Measurements from ENCODE around the gene ERP29. TPM values are rescaled to one million over a fixed set of nuclear protein-coding genes. Genes with fewer than 3 reads are reported as not detected.

Gene ERP29
- total RNA-seq, 4 donors from 2014 or later = 12.9 to 36.5 (median 29.7) TPM

DNA sequence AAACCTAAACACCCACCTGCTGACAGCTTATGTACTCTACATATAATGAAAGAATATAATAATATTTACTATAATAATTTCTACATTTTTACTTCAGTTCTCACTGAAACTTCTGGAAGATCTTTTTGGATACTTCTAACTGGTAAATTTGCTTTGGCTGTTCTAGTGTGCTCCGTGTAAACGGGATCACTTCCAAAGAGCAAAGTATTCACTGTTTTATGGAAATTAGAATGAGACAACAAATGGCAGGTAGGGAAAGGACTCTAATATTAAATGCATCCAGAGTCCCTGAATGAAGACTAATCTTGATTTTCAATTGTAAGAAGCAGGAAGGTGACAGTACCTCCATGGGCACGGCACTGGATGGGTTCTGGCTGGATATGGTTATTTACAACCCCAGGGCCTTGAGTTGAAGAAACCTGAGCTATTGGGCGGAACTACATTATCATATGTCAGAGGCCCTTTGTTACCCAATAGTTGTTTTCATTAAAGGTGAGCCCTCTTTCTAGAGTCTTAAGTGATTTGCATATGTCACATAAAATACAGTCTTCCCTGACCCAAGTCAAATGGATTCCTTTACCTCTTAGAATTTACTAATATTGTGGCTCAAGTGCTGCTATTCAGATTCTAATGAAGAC is 10.7 kb downstream of the ERP29 start:
- TF ChIP-seq CTCF (IDR thresholded peaks at IDR 0.05) (no peak), POLR2A (IDR thresholded peaks at IDR 0.05) (no peak), EP300 (IDR thresholded peaks at IDR 0.05) (no peak)
- no peak overlapping the region for H3K27ac ChIP-seq
- DNase-seq (ENCODE audit: low spot score in 2 of 2) = no peak
- H3K9me3 ChIP-seq = no peaks in the 10 kb centered on the region
- peaks cover 0 to 3% (median 0%) of the 10 kb centered on the region in 4 donors for H3K4me1 ChIP-seq
- no peak overlapping the region for H3K4me3 ChIP-seq
- peaks cover 0 to 75% (median 0%) of the 10 kb centered on the region in 3 donors for H3K36me3 ChIP-seq
- H3K27me3 ChIP-seq = no peaks in the 10 kb centered on the region
- 81 to 83% methylated on average over 4 of the region's 4 CpGs for WGBS, 2 donors

GRCh38 chr12:112025808-112026375 is 12.7 kb downstream of the ERP29 start:
- no peak for DNase-seq (ENCODE audit: low spot score in 2 of 2)
- no peak for TF ChIP-seq CTCF (IDR thresholded peaks at IDR 0.05)
- TF ChIP-seq POLR2A (IDR thresholded peaks at IDR 0.05) = no peak
- TF ChIP-seq EP300 (IDR thresholded peaks at IDR 0.05) = no peak
- Histone ChIP-seq H3K4me1 (no peaks in the 10 kb centered on the region), H3K27ac (no peak overlapping the region), H3K36me3 (peaks cover 0 to 78% (median 0%) of the 10 kb centered on the region in 3 donors), H3K27me3 (no peaks in the 10 kb centered on the region), H3K4me3 (no peak overlapping the region), H3K9me3 (no peaks in the 10 kb centered on the region)
- 61% methylated on average over 4 of the region's 4 CpGs for WGBS, 2 donors

- no peak overlapping the region for H3K4me3 ChIP-seq
- DNase-seq (ENCODE audit: low spot score in 2 of 2) = no peak
- H3K27me3 ChIP-seq = no peaks in the 10 kb centered on the region
- no peaks in the 10 kb centered on the region for H3K4me1 ChIP-seq
- TF ChIP-seq EP300 (IDR thresholded peaks at IDR 0.05) (no peak), POLR2A (IDR thresholded peaks at IDR 0.05) (no peak), CTCF (IDR thresholded peaks at IDR 0.05) (no peak)
- no peak overlapping the region for H3K27ac ChIP-seq
- peaks cover 0 to 78% (median 13%) of the 10 kb centered on the region in 3 donors for H3K36me3 ChIP-seq
- no peaks in the 10 kb centered on the region for H3K9me3 ChIP-seq
- WGBS, 2 donors = 86 to 89% methylated on average over 2 of the region's 2 CpGs
Observed at GRCh38 chr12:112029301-112029700, 16.1 kb downstream of the ERP29 start.

DNA sequence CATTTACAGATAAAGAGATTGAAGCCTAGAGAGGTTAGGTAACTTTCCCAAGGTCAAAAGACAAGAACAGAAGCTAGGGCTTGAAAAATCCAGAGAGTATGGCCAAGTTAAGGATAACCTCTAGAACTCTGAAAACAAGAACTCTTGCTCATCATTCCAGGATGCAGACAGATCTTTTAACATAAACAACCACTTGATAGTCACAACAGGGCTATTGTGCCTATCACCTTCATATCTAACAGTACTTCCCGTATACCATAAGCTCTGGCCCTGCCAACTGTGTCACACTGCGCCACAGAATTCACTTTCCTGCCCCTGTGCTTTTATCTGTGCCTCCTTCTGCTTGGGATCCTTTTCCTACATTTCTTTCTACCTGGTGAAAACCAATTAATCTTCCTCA is 18.2 kb downstream of the ERP29 start:
- H3K27me3 ChIP-seq = no peaks in the 10 kb centered on the region
- no peak for DNase-seq (ENCODE audit: low spot score in 2 of 2)
- no peak for TF ChIP-seq POLR2A (IDR thresholded peaks at IDR 0.05)
- TF ChIP-seq EP300 (IDR thresholded peaks at IDR 0.05) = no peak
- no peak for TF ChIP-seq CTCF (IDR thresholded peaks at IDR 0.05)
- H3K27ac ChIP-seq = no peak overlapping the region
- H3K36me3 ChIP-seq = peaks cover 0 to 82% (median 15%) of the 10 kb centered on the region in 3 donors
- no peak overlapping the region for H3K4me3 ChIP-seq
- H3K9me3 ChIP-seq = no peaks in the 10 kb centered on the region
- WGBS, 2 donors = 71 to 81% methylated on average over 2 of the region's 2 CpGs
- no peaks in the 10 kb centered on the region for H3K4me1 ChIP-seq

DNA sequence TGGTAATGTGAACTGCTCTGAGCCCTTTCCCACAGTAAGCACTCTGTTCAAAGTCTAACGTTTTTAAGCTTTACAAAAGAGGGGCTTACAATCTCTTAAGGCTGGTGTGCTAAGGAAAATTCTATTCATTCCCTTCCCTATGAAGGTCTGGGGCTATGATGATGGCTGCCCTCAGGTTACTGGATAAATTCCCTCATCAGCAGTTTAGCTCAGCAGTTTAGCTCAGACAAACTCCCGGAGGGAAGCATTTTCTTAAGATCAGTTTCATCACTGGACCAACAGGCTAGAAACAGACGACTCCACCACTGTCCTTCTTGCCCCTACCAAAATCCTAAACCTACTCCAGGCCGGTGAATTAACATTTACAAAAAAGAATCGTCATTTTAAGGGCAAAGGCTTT is 19.1 kb downstream of the ERP29 start:
- Histone ChIP-seq H3K4me3 (no peak overlapping the region), H3K9me3 (no peaks in the 10 kb centered on the region), H3K27me3 (no peaks in the 10 kb centered on the region), H3K36me3 (peaks cover 0 to 87% (median 15%) of the 10 kb centered on the region in 3 donors), H3K4me1 (no peaks in the 10 kb centered on the region), H3K27ac (no peak overlapping the region)
- no peak for DNase-seq (ENCODE audit: low spot score in 2 of 2)
- 87 to 89% methylated on average over 5 of the region's 5 CpGs for WGBS, 2 donors
- TF ChIP-seq EP300 (IDR thresholded peaks at IDR 0.05) = no peak
- no peak for TF ChIP-seq CTCF (IDR thresholded peaks at IDR 0.05)
- TF ChIP-seq POLR2A (IDR thresholded peaks at IDR 0.05) = no peak

All from tibial nerve (tissue), 4 donors.